HG02840 (cell line): ENCODE results near the gene ZFP14.
"Not testable (repeated sequence)": the region's sequence is repeated elsewhere in the genome, so short reads cannot be mapped to it uniquely, and the experiment has no call there.

Source experiments
- ATAC-seq: cut with Tn5 transposase; IDR thresholded peaks from one replicate; pipeline ENCODE4 v1.9.1; 2021; ENCODE audit warnings: mild to moderate bottlenecking, moderate library complexity, moderate number of reproducible peaks; ENCODE audit not compliant: unreplicated experiment, low FRiP score

ZFP14 gene

DNA sequence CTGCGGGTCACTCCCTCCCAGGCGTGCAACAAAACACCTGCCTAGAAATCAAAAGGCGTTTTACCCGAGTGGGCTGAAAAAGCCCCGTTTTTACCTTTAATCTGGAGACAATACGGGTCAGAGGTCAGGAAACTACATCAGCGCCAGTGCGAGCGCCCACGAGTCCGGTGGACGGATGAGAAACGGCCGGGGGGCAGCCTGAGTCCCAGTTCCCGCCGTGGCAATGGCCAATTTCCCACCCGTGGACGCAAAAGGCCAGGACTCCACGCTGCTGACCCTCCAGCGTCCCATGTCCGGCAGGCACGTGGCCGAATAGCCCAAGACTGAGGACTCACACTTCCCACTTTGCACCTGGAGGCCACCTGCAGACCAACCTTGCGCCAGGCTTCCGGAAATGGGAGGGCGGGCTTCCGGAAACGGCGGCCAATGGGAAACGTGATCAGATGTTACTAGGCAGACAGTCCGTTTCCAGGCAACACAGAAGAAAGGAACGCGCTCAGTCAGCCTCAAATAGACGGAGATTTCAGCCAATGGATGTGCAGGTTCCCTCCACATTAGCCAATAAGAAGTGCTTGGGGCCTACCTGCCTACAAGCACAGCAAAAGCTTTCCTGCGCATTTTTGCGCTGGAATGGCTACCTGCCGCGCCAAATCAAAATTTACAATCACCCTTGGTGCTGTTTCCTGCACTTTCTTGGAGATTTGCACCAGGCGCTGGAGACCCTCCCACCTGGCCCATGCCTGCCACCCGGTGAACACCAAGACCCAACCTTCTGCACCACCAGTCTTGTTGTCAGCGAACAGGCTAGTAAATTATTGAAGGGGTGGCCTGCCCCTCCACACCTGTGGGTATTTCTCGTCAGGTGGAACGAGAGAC, 47.4 kb downstream of the ZFP14 start:
- ATAC-seq: no peak

DNA sequence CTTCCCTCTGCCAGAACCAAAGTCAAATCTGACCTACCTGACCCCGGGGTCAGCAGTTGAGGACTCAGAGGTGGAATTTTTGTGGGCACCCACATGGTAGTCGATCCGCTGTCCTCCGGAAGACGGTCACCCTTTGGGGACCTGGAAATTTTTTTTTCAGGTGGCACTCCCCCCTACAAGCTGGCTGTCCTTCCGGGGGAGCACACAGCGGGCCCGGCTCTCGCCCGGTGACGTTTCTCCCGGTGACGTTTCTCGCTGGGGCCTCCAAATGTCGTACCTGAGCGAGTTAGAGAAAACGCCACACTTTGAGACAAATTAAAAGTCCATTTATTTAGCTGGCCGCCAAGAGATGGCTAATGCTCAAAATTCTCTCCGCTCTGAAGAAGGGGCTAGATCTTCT, 48.8 kb downstream of the ZFP14 start:
- ATAC-seq: no peak

DNA sequence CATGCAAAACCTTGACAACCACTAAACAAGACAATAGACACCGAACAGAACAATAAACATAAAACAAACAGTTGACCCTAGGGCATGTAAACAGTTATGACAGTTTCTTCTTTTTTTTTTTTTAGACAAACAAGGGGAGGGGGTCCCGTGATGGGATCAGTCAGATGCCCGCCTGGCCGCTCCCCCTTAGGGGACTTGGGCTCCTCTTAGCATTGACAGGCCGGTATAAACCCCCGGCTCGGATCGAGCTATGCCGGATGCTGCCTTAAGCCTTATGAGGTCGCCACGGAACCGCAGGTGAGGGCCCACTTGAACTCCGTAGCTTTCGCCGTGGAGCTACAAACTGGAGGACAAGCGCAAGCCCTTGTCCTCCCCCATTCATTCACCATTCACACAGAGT, 49.5 kb downstream of the ZFP14 start:
- not testable (repeated sequence) for ATAC-seq

DNA sequence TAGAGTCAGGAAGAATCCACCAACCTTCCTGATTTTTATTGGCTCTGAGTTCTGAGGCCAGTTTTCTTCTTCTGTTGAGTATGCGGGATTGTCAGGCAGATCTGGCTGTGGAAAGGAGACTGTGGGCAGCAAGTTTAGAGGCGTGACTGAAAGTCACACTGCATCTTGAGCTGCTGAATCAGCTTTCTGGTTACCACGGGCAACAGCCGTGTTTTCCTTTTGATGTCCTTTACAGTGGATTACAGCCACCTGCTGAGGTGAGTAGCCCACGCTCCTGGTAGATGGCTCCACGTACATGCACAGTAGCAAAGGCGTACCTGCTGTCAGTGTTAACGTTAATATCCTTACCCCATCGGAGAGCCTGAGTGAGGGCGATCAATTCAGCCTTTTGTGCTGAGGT, 52.4 kb downstream of the ZFP14 start:
- not testable (repeated sequence) for ATAC-seq

DNA sequence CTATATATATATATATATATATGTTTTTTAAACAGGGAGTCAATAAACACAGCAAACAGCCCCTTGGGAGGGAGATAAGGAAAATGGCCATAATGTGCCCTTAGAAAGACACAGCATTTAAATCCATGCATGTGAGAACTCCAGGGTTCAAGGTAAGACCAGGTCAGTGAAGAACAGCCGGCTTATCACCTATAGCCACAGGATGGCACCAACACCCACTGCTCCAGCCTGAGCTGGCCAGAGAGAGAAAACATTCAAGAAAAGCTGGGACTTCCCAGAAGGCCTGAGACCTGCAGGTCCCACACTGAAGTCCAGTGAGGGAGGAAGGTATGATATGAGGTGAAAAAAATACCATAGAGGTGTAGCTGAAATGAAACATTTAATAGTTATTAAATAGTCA, 63.8 kb downstream of the ZFP14 start:
- ATAC-seq: not testable (repeated sequence)

DNA sequence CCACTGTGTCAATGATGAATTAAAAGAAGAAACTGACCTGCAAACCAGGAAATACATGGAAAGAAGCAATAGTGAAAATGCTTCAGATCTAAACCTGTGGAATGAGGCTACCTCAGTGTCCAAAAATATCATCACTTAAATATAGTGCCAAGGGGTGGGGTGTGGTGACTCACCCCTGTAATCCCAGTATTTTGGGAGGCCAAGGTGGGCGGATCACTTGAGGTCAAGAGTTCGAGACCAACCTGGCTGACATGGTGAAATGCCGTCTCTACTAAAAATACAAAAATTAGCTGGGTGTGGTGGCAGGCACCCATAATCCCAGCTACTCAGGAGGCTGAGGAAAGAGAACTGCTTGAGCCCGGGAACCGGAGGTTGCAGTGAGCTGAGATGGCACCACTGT, 64.9 kb downstream of the ZFP14 start:
- ATAC-seq: not testable (repeated sequence)

DNA sequence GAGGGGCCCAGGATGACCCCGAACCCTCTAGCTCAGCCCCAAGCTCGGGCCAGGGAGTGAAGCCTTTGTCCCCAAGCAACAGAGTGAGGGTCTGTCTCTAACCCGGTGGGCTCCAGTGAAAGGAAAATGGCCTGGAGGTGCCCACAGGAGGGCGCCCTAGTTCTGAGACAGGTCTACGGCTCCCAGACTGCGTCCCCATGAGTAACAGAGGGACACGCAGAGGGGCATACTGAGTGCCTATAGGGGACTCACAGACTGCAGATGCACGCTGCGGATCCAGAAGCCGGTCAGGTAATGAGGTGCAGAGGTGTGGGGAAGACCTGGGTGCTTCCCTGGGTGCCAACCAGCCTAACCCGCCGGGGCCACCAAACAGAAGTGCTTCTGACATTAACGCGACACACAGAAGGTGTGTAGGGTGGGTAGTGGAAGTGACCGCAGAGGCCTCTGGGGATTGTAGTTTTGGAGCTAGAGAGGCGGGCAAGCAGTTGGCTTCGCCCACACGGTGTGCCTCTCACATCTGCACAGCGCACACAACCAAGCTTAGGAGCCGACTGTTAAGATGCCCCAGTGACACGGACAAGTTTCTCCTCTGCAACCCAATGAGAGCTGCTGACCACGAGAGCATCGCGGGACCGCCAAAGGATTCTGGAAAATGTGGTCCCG, 67.8 kb downstream of the ZFP14 start:
- not testable (repeated sequence) for ATAC-seq

DNA sequence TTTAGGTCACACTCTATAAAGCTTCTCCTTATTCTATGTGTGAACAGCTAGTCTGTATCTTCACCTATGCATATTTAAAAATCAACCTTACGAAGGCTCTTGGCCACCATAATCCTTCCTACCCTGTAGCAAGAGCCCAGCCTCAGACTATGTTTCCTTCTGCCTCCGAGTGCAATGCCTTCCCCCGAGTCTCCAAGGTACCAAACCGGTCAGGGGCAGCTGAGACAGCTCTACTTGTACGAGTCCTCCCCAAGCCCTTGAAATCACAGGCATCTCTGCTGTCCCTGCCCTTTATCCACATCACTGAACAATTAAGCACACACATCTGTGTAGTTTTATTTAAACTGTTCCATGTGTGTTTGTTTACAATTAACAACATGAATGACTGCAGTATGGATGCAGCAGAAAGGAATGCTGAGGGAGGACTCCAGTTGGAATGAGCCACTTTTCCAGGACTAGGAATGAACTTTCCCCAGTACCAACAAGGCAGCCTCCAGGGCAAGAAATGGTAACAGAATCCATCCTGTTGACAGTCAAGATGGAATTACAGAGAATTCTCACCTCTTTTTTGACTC, 68.5 kb downstream of the ZFP14 start:
- not testable (repeated sequence) for ATAC-seq

DNA sequence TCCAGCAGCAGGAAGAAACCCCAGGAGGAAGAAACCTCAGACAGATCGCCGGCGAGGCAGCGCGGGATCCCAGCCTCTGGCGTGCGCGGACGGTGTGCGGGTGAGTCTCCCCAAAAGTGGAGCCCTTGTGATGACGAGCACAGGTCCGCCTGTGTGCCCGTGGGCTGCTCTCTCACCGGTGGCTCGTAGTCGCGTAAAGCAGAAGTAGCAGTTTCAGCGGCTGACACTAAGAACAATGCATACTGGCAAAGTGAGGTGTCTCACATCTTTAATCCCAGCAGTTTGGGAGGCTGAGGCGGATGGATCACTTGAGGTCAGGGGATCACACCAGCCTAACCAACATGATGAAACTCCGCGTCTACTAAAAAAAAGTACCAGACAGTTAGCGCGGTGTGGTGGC, 69.2 kb downstream of the ZFP14 start:
- not testable (repeated sequence) for ATAC-seq

DNA sequence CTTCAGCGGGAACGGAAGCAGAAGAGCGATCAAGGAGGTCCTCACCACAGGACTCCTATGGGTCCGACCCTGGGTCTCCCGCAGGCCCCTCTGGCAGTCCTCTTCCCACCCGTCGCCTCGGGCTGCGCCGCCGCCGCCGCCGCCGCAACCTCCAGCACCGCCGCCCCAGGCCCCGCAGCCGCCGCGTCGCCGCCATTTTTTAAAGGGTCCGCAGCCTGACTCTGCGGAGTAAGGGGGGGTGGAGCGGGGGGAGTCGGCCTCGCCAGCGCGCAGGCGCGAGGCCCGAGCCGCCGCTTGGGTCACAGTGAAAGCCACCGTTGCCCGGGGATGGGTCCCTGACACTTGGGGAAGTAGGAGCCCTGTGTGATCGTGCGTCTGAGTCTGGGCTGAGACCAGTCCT, 69.7 kb downstream of the ZFP14 start:
- not testable (repeated sequence) for ATAC-seq

DNA sequence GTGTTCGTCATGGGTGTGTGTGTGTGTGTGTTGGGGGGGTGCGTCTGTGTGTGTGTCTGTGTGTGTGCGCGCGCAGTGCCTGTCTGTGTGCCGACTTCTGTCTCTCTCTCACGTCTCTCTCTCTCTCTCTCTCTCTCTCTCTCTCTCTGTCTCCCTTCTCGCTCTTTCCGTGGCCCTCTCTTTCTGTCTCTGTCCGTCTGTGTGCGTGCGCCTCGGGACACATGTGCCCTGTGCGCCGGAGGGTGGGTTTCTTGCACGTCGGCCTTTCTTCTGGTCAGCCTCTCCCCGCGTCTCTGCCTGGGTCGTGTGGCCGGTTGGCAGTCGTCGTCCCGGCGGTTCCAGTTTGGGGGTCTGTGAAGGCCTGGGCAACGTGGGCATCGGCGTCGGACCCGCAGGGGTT, 86.7 kb downstream of the ZFP14 start:
- ATAC-seq: not testable (repeated sequence)
